Lower leg skin (tissue), 3 donors: ENCODE results near the gene CACNA1S.

Source experiments
- POLR2A ChIP-seq, 2 donors: fragments of 450-650 bp; IDR thresholded peaks; one replicate each; pipeline ENCODE4 v1.6.1; 2016 to 2017; ENCODE audit warnings: antibody characterized with exemption in 2 of 2, mild to moderate bottlenecking in 1 of 2, moderate library complexity in 1 of 2
- TF ChIP-seq, protein P1 (sequence below), 3 donors: fragments of 450-650 bp; IDR thresholded peaks; one replicate each; pipeline ENCODE4 v1.5.1; 2016; ENCODE audit warnings: antibody characterized with exemption in 3 of 3, mild to moderate bottlenecking in 3 of 3, moderate library complexity in 2 of 3

DNA sequence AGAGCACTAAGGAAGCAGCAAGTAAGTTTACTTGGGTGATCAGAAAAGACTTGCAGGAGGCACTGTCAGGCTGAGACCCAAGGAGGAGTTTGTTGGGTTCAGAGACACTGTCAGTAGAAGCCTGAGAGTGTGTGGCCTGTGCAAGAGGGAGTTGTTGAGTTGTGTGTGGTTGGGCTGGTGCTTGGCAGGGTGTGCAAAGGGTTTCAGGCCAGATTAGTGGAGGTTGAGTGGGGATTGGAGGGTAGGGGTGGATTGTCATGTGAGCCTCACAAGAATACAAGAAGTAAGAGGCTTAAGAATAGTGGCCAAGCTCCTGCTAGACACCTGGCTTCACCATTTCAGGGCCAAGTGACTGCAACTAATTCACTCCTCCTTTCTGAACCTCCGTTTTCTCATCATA, 79.8 kb downstream of the CACNA1S start:
- TF ChIP-seq, protein P1, sequence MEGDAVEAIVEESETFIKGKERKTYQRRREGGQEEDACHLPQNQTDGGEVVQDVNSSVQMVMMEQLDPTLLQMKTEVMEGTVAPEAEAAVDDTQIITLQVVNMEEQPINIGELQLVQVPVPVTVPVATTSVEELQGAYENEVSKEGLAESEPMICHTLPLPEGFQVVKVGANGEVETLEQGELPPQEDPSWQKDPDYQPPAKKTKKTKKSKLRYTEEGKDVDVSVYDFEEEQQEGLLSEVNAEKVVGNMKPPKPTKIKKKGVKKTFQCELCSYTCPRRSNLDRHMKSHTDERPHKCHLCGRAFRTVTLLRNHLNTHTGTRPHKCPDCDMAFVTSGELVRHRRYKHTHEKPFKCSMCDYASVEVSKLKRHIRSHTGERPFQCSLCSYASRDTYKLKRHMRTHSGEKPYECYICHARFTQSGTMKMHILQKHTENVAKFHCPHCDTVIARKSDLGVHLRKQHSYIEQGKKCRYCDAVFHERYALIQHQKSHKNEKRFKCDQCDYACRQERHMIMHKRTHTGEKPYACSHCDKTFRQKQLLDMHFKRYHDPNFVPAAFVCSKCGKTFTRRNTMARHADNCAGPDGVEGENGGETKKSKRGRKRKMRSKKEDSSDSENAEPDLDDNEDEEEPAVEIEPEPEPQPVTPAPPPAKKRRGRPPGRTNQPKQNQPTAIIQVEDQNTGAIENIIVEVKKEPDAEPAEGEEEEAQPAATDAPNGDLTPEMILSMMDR (IDR thresholded peaks at IDR 0.05), result no peak
- TF ChIP-seq POLR2A (IDR thresholded peaks at IDR 0.05), result no peak
